Vagina (tissue), 2 donors: ENCODE results near the gene CDH24. TPM values are rescaled to one million over a fixed set of nuclear protein-coding genes. Genes with fewer than 3 reads are reported as not detected.

ENCODE experiments used
- DNase-seq, 2 donors: peaks; one replicate each; pipeline ENCODE4 v3.0.0-alpha.2; 2017; ENCODE audit errors: extremely low spot score in 2 of 2
- H3K27ac ChIP-seq: fragments of 200-600 bp; sonication (generic); one replicate; pipeline ENCODE4 v1.5.1; 2019
- H3K27me3 ChIP-seq: fragments of 200-600 bp; sonication (generic); one replicate; pipeline ENCODE4 v1.5.1; 2019
- H3K36me3 ChIP-seq, 2 donors: fragments of 200-600 bp; sonication (generic); one replicate each; pipeline ENCODE4 v1.5.1; 2017 to 2019
- H3K4me1 ChIP-seq: fragments of 200-600 bp; sonication (generic); one replicate; pipeline ENCODE4 v1.5.1; 2019
- H3K4me3 ChIP-seq, 2 donors: fragments of 200-600 bp; sonication (generic); 1 replicate in 1 of 2; 2 replicates in 1 of 2; pipeline ENCODE4 v1.5.1; 2016 to 2019
- H3K9me3 ChIP-seq: fragments of 200-600 bp; sonication (generic); one replicate; pipeline ENCODE4 v1.5.1; 2019
- POLR2A ChIP-seq, 2 donors: fragments of 450-650 bp; IDR thresholded peaks; one replicate each; pipeline ENCODE4 v1.6.1; 2017; ENCODE audit warnings: antibody characterized with exemption in 2 of 2, mild to moderate bottlenecking in 2 of 2, moderate library complexity in 2 of 2
- POLR2AphosphoS5 ChIP-seq, 2 donors: sonication (generic); formaldehyde crosslinking; IDR thresholded peaks; one replicate each; pipeline ENCODE4 v1.9.0; 2017; ENCODE audit warnings: antibody characterized with exemption in 2 of 2, mild to moderate bottlenecking in 2 of 2, low read depth in 1 of 2; ENCODE audit not compliant: insufficient read depth in 1 of 2
- intact Hi-C: fragments of 100-400 bp; cut with DNase I; formaldehyde crosslinking; loops from one replicate; pipeline ENCODE4 v1.15.1; 2023
- total RNA-seq: library from RNA; depleted of rRNA; stranded (reverse); fragments of >200 nt; gene quantifications from one replicate; pipeline ENCODE4 v1.2.3, GENCODE V29; 2016
- TF ChIP-seq, protein P1 (sequence below), 3 experiments: fragments of 450-650 bp in 2 of 3; fragments of 200-600 bp in 1 of 3; sonication (generic) in 1 of 3; IDR thresholded peaks; one replicate each; pipeline ENCODE4 v1.5.1; 2017 to 2019; ENCODE audit warnings: antibody characterized with exemption in 3 of 3, mild to moderate bottlenecking in 2 of 3, moderate library complexity in 2 of 3

The CDH24 gene
- total RNA-seq, 1 donor from 2014 or later, result 5.4 TPM

GRCh38 chr14:23030936-23031335 is 26.4 kb downstream of the CDH24 start:
- H3K36me3 ChIP-seq, result peaks cover 0 to 33% of the 10 kb centered on the region in 2 donors
- H3K4me1 ChIP-seq, result peaks cover 19% of the 10 kb centered on the region
- intact Hi-C loops, result no loop called here
- no peak overlapping the region for H3K27ac ChIP-seq
- no peak overlapping the region for H3K4me3 ChIP-seq
- TF ChIP-seq, protein P1, sequence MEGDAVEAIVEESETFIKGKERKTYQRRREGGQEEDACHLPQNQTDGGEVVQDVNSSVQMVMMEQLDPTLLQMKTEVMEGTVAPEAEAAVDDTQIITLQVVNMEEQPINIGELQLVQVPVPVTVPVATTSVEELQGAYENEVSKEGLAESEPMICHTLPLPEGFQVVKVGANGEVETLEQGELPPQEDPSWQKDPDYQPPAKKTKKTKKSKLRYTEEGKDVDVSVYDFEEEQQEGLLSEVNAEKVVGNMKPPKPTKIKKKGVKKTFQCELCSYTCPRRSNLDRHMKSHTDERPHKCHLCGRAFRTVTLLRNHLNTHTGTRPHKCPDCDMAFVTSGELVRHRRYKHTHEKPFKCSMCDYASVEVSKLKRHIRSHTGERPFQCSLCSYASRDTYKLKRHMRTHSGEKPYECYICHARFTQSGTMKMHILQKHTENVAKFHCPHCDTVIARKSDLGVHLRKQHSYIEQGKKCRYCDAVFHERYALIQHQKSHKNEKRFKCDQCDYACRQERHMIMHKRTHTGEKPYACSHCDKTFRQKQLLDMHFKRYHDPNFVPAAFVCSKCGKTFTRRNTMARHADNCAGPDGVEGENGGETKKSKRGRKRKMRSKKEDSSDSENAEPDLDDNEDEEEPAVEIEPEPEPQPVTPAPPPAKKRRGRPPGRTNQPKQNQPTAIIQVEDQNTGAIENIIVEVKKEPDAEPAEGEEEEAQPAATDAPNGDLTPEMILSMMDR (IDR thresholded peaks at IDR 0.05), result no peak
- no peak for TF ChIP-seq POLR2A (IDR thresholded peaks at IDR 0.05)
- no peak for TF ChIP-seq POLR2AphosphoS5 (IDR thresholded peaks at IDR 0.05; ENCODE audit: insufficient read depth in 1 of 2, low read depth in 1 of 2)
- no peaks in the 10 kb centered on the region for H3K27me3 ChIP-seq
- H3K9me3 ChIP-seq, result no peaks in the 10 kb centered on the region
- no peak for DNase-seq

- no peak for DNase-seq
- H3K36me3 ChIP-seq, result peaks cover 0 to 46% of the 10 kb centered on the region in 2 donors
Measured at GRCh38 chr14:23028799-23029198, 28.5 kb downstream of the CDH24 start.

GRCh38 chr14:23025151-23025814 is 32.0 kb downstream of the CDH24 start:
- H3K4me3 ChIP-seq, result no peak overlapping the region
- peaks cover 0 to 16% of the 10 kb centered on the region in 2 donors for H3K36me3 ChIP-seq
- H3K27ac ChIP-seq, result no peak overlapping the region
- TF ChIP-seq, protein P1 (IDR thresholded peaks at IDR 0.05), result no peak
- TF ChIP-seq POLR2AphosphoS5 (IDR thresholded peaks at IDR 0.05; ENCODE audit: insufficient read depth in 1 of 2, low read depth in 1 of 2) (no peak), POLR2A (IDR thresholded peaks at IDR 0.05) (no peak)
- H3K9me3 ChIP-seq, result no peaks in the 10 kb centered on the region
- H3K4me1 ChIP-seq, result peaks cover 9% of the 10 kb centered on the region
- intact Hi-C loops, result no loop called here
- no peaks in the 10 kb centered on the region for H3K27me3 ChIP-seq
- DNase-seq, result no peak

More at GRCh38 chr14:23028799-23029198, 28.5 kb downstream of the CDH24 start:
- intact Hi-C loops, result no loop called here
- H3K4me1 ChIP-seq, result peaks cover 15% of the 10 kb centered on the region
- H3K9me3 ChIP-seq, result no peaks in the 10 kb centered on the region
- H3K4me3 ChIP-seq, result no peak overlapping the region
- TF ChIP-seq, protein P1 (IDR thresholded peaks at IDR 0.05), result no peak
- TF ChIP-seq POLR2A (IDR thresholded peaks at IDR 0.05) (no peak), POLR2AphosphoS5 (IDR thresholded peaks at IDR 0.05; ENCODE audit: insufficient read depth in 1 of 2, low read depth in 1 of 2) (no peak)
- no peaks in the 10 kb centered on the region for H3K27me3 ChIP-seq
- no peak overlapping the region for H3K27ac ChIP-seq

GRCh38 chr14:23024612-23025075 is 32.7 kb downstream of the CDH24 start:
- DNase-seq, result no peak
- Histone ChIP-seq H3K4me3 (no peak overlapping the region), H3K27me3 (no peaks in the 10 kb centered on the region), H3K27ac (no peak overlapping the region), H3K9me3 (no peaks in the 10 kb centered on the region), H3K4me1 (peaks cover 9% of the 10 kb centered on the region), H3K36me3 (peaks cover 0 to 16% of the 10 kb centered on the region in 2 donors)
- TF ChIP-seq, protein P1 (IDR thresholded peaks at IDR 0.05), result no peak
- TF ChIP-seq POLR2A (IDR thresholded peaks at IDR 0.05) (no peak), POLR2AphosphoS5 (IDR thresholded peaks at IDR 0.05; ENCODE audit: insufficient read depth in 1 of 2, low read depth in 1 of 2) (no peak)
- intact Hi-C loops, result no loop called here

DNA sequence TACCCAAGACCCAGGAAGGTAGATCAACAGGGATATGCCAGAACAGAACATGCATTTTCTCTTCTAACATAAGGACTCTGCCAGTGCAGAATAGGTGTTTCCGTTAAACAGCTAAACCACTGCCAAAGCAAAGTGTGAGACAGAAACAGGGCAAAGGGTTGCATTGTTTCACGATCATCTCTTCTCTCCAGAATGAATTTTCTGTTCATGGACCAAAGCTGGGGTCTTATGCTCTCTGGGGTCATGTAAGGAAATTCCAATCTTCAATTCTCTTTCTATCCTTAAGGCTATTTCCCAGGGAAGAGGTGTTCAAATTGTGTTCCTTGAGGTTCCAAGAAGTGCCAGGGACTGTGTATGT is 33.5 kb downstream of the CDH24 start:
- Histone ChIP-seq H3K27me3 (no peaks in the 10 kb centered on the region), H3K36me3 (peaks cover 0 to 16% of the 10 kb centered on the region in 2 donors), H3K27ac (no peak overlapping the region), H3K4me1 (peaks cover 4% of the 10 kb centered on the region), H3K4me3 (no peak overlapping the region), H3K9me3 (no peaks in the 10 kb centered on the region)
- intact Hi-C loops, result no loop called here
- DNase-seq, result no peak
- TF ChIP-seq, protein P1 (IDR thresholded peaks at IDR 0.05), result no peak
- TF ChIP-seq POLR2A (IDR thresholded peaks at IDR 0.05) (no peak), POLR2AphosphoS5 (IDR thresholded peaks at IDR 0.05; ENCODE audit: insufficient read depth in 1 of 2, low read depth in 1 of 2) (no peak)
